ENCODE data around the gene PLCH1.

Gene PLCH1

GRCh38 chr3:155453512-155453911, 291.4 kb downstream of the PLCH1 start:
- DNase-seq: no peak

DNA sequence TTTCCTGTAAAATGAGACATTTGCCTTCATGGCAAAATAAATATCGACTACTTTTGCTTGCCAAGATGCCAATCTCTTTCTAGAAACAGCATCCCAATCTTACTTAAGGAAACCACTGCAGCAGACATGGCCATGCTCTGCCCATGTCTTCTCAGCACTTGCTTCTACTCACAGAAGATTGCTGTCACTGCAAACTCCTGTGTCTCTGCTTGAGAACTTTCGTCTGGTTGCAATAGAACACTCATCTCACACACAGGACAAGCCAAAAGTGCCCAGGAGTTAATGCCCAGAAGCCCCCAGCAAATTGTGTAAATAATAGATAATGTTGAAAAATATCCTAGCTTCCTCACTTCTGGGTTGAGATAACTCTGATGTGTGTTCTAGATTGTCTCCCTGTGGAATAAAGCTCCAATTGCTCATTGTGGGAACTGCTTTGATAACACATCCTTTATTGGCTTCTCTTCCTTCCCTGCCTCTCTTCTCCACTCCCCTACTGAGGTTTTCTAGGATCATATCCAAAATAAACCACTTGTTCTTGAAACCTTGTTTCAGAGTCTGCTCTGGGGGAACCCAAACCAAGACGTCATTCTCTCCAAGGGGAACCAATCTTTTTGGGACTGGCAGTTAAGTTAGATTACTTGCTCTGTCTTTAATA, 295.1 kb downstream of the PLCH1 start:
- DNase-seq: no peak

DNA sequence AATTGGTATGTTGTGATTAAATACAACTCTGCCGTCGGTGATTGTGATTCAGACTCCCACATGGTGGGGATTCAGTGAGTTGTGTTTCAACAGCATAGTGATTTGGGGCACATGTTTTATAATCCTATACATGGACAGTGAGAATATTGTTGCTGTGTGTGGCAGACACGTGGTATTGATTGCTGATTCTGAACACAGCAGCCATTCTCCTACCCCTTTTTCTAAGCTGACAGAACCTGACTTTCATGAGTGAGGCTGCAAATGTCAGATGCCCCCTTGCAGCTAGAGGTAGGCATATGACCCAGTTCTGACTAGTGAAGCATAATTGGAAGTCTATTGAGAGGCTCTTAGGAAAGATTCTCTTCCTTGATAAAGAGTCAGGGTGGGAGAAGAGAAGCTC, 296.3 kb downstream of the PLCH1 start:
- no peak for DNase-seq

GRCh38 chr3:155446366-155446765, 298.5 kb downstream of the PLCH1 start:
- no peak for DNase-seq

DNA sequence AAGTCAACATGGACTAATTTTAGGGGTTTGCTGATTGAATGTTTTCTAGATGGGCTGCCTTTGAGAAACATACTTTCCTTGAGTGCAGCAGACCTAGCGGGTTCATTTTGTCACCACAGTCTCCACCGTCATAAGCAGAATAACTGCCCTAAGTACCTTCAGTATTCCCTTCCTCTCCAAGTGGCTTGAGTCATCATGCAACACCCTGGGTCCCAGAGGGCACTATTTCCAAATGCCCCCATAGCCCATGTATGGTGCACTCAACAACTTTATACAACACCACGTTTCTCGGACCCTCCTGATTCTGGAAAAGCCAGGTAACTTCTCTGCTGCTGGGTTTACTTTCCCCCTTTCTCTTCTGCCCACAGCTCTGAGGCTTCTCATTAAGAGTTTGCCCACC, 300.1 kb downstream of the PLCH1 start:
- no peak for DNase-seq

GRCh38 chr3:155443815-155444214, 301.1 kb downstream of the PLCH1 start:
- no peak for DNase-seq

GRCh38 chr3:155442072-155442471, 302.8 kb downstream of the PLCH1 start:
- no peak for DNase-seq

DNA sequence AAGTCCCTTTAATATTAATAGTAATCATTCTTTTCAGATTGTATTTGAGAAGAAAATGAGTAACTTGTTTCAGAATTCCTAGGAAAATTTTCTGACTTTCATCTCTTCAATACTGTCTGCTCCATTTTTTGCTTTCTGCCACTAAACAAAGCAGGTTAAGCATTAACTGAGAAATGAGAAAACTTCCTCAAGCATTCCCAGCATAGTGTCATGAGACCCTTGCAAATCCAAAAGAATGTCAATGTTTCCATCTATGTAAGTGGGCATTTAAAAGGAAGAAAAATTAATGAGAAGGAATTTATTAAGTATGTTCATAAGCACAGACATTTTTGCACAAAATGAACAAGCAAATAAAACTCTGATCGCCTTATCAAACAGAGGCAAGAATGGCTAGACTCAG, 303.4 kb downstream of the PLCH1 start:
- DNase-seq: no peak

GRCh38 chr3:155441026-155441425, 303.8 kb downstream of the PLCH1 start:
- DNase-seq: no peak

DNA sequence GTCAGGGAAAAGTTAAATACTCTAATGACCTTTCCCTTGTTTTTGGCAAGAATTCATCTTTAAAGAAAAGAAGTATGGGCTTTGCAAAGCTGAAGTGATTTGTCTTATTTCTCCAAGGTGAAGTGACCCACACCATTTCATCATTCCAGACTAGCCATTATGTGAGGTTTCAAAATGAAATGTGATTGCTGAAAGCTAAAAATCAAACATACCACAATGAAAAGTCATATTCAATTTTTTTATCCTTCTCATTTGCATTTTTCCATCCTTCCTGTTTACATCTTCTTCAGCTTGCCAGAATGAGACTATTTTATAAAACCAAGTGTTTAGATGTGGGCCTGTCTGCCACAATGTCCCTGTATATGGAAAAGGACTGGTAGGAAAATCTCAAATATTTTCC, 309.1 kb downstream of the PLCH1 start:
- DNase-seq: no peak

DNA sequence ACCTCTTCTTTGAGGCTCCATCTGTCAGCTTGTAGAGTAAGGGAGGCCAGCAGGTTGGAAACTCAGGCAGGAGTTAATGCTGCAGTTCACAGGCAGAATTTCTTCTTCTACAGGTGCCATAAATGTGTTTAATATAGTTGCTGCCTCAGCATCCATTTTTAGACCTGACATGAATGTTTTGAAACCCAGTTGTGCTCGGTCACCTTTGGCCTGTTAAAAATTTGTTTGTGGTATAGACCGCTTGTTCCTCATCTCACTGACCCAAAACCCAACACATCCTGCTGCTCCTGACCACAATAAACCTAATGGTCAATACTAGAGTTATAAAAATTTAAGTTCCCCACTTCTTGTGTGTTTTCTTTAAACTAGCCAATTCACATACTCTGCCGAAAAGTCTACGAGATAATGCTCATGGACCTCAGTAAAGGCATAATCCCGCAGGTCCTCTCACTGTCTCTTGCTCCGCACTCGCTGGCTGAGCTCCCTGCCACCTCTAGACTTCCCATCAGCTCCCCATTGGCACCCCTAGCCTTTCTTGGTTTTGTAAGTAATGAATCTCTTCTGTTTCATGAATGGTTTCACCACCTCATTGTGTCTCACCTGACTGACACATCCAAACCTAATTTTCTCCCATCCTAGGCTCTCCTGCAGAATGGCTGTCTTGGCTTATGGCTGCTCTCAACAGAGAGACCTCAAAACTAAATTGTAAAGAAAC, 312.9 kb downstream of the PLCH1 start:
- DNase-seq: no peak

- DNase-seq: no peak
Measured at GRCh38 chr3:155428563-155428962, 316.3 kb downstream of the PLCH1 start.

- DNase-seq: no peak
Measured at GRCh38 chr3:155426524-155427230, 318.2 kb downstream of the PLCH1 start.

DNA sequence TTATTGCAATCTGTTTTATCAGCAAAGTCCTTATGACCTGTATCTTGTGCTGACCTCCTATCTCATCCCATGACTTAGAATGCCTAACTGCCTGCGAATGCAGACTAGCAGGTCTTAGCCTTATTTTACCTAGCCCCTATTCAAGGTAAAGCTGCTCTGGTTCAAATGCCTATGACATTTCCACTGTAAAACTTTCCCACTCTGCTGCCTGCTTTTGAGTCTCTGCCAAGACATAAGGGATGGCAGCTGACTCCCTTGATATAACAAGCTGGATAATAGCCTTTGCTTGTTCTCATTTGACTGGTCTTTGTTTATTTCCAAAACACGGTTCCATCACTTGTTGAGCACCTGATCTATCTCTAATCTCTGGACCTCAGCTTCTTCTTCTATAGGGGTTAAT, 319.5 kb downstream of the PLCH1 start:
- DNase-seq: no peak

DNA sequence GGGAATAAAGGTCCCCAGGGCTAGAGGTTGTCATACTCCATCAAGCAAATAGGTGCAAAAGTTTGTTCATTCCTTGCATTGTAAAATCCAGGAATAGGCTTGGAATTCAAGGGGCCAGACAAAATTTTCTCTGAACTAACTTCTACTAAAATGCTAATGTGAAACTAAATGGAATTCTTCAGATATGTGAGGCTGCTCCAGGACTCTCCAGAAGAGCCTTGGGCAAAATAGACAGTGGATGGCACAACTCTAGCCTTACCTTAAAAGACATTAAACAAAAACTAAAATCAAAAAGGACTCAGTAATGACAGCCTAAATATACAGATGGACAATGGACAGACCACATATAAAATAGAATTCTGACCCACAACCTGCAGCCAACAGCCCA, 320.6 kb downstream of the PLCH1 start:
- DNase-seq: no peak

DNA sequence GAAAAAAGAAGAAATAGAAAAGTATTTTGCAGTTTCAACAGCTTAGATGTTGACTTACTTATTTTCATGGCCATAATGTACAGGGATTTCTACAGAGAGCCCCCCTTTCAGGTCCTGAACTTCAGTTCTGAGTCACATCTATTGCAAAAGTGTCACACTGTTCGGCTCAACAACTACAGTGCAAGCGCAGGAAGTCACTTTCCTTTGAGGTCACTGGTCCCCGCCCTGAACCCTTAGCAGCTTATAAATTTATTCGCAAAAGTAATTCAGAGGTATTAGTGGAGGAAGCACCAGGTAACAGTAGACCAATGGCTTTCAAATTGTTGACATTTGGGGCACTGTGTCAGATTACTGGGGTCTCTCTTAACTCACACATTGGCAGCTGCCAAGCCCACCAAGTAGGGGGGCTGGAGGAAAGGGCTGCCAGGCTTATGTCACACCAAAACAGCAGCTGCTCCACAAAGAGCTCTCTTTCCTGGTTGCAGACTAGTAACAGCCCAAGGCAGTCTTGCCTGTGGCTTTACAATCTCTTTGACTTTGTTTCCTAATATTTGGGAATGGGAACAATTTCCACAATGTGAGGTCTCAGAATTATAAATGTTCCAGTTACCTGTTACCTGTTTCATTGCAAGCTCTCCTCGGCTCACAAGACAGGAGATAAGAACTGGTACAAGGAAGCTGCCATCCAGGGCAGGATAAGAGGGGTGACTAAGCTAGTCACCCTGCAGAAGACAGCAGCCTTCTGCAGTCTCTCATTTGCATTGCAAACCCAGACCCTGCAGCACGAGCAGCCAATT, 321.1 kb downstream of the PLCH1 start:
- DNase-seq: no peak

DNA sequence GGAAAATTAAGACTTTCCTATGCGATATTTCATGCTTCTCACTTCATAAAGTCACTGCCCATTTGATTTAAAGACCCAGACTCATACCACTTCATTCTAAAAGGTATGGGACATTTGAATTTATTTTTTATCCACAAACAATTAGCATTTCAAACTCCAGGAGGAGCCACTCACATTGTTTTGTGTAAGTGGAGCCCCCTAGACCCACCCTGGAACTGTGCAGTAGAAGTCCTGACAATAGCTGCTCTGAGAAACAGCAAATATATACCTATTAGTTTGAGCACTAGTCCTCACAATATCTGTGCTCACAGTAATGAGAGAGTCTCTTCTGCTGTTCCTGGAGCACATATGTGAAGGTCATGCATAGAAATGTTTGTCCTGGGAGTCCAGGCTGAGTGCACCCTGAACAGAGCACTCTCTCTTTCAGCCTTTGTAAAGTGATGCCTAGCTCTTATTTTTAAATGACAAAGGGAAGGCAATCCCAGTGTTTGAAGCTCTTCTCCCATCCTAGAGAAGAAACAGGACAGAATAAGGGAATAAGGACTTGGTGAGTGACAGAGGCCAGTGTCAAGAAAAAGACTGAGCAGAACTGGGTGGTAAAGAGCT, 323.9 kb downstream of the PLCH1 start:
- no peak for DNase-seq

DNA sequence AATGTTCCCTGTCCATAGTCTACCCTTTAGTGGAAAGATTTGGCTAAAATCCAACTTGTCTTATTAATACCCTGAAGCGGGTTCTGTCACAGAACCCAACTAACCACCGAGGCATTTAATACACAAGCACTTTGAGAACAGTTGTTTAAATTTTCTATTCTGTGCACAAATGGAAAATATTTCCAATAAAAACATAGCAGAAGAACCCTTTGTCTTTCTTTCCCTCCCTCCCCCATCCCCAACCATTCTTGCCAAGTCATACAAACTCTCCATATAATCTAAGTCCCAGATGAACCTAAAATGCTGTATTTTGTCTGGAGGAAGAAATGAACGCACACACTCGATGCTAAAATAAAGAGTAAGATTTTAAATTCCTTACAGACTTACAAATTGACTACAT, 324.5 kb downstream of the PLCH1 start:
- DNase-seq: no peak

DNA sequence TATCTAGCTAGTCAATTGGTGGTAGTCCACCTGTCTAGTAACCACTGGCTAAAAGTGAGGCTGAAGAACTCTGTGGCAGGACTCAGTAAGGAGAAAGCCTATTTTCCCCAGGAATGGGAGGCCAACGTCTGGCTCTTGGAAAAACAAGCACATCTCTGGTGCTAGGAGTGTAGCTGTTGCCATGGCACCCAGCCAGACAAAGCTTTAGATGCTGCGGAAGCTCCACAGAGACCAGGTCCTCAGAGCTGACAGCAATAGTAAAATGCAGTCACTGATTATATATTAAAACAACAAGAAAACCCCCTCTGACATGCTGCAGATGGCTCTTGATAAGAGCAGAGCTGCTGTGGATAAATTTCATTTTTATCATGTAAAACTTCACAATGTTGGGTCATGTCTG, 326.5 kb downstream of the PLCH1 start:
- DNase-seq: no peak

DNA sequence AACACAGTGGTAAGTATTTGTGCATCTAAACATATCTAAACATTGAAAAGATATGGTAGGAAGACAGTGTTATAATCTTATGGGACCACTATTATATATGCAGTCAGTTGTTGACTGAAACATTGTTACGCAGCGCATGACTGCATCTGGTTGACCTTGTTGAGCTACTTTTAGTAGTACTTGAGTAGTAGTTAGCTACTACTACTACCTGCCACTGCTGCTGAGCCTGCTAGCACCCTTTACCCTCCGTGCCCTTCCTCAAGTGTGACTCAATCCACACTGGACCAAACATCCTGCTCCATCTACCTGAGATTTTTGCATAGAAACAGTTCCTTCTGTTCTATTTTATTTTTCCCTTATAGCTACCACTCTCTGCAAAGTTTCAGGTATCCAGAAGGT, 327.8 kb downstream of the PLCH1 start:
- DNase-seq: no peak

GRCh38 chr3:155416500-155417118, 328.3 kb downstream of the PLCH1 start:
- no peak for DNase-seq

DNA sequence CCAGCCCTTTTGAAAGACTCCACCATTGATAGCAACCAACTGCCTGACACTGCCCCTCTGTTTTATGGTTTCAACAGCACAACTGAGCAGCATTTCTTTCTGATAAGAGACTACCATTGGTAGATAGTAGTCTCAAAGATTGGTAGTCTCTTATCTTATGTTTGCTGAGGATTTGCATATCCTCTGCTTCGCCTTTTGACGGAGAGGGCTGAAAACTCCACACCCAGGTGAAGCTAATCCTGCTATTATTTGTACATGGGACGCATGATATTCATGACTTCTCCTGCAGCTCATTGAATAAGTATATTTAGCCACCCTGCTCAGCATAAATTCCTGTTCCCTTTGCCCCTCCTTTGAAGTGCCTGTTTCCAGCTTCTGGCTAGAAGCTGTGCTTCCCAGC, 332.0 kb downstream of the PLCH1 start:
- DNase-seq: no peak
